Measurements from ENCODE around the gene FBF1. TPM values are rescaled to one million over a fixed set of nuclear protein-coding genes. Genes with fewer than 3 reads are reported as not detected.

FBF1 gene
- total RNA-seq, 1 experiment from 2014 or later = 8.3 TPM

- TF ChIP-seq CTCF (conservative IDR thresholded peaks at IDR 0.05) = no peak
- no peaks in the 10 kb centered on the region for H3K4me1 ChIP-seq (ENCODE audit: insufficient read depth, low read length)
- H3K36me3 Mint-ChIP-seq (ENCODE audit: insufficient read depth in 1 of 3, low read depth in 3 of 3) = peaks cover 3 to 22% (median 9%) of the 10 kb centered on the region in 3 experiments; a peak in 5 of 7 replicates
- no peak overlapping the region for H3K27ac ChIP-seq (ENCODE audit: insufficient read length, low read depth, low read length)
- no peak overlapping the region for H3K4ac ChIP-seq (ENCODE audit: low read depth, low read length)
- H3K4me3 Mint-ChIP-seq = no peak overlapping the region
- no peak overlapping the region for H4K8ac ChIP-seq (replicated peaks; ENCODE audit: insufficient read length, low read depth, low read length)
- DNase-seq = no peak
- H3K27me3 Mint-ChIP-seq (ENCODE audit: low read depth) = no peaks in the 10 kb centered on the region
- no CpG with 5 or more reads among the region's 4 CpGs for WGBS (ENCODE audit: extremely low coverage, insufficient read length, low lambda C conversion rate)
- H2BK15ac ChIP-seq (ENCODE audit: low read depth, low read length) = no peak overlapping the region
- no peak overlapping the region for H3K9ac ChIP-seq (ENCODE audit: extremely low read depth, insufficient read length, low read length)
- H3K14ac ChIP-seq (ENCODE audit: insufficient read depth, low read length) = no peak overlapping the region
- H3K23ac ChIP-seq (ENCODE audit: insufficient read length, low read depth, low read length) = no peak overlapping the region
- no peaks in the 10 kb centered on the region for H4K20me1 ChIP-seq (ENCODE audit: control insufficient read depth, insufficient read depth, insufficient read length)
- H4K5ac ChIP-seq (ENCODE audit: insufficient read length, low read depth, low read length) = no peak overlapping the region
- no peaks in the 10 kb centered on the region for H3K9me3 Mint-ChIP-seq
- no peak overlapping the region for H2BK120ac ChIP-seq (ENCODE audit: low read depth, low read length, poor library complexity, severe bottlenecking)
- no peak overlapping the region for H2AK5ac ChIP-seq (ENCODE audit: insufficient read length, low read length)
- no peak overlapping the region for H2BK5ac ChIP-seq (ENCODE audit: insufficient read length, low read length)
- no peak overlapping the region for H3K18ac ChIP-seq (ENCODE audit: insufficient read length, low read depth, low read length)
- H3T11ph ChIP-seq (ENCODE audit: low read length) = no peak overlapping the region
- no peak overlapping the region for H3K56ac ChIP-seq (ENCODE audit: insufficient read length, low read depth, low read length)
- no peaks in the 10 kb centered on the region for H3K23me2 ChIP-seq (ENCODE audit: insufficient read length, low read depth, low read length, poor library complexity, severe bottlenecking)
- H2AFZ ChIP-seq (ENCODE audit: low read length) = no peak overlapping the region
- no peaks in the 10 kb centered on the region for H3K79me1 ChIP-seq (ENCODE audit: insufficient read depth, low read depth, low read length, poor library complexity, severe bottlenecking)
- H3K4me1 Mint-ChIP-seq = no peaks in the 10 kb centered on the region
- H2BK12ac ChIP-seq (ENCODE audit: insufficient read length, low read depth, low read length) = no peak overlapping the region
- H3K79me2 ChIP-seq (ENCODE audit: insufficient read depth, low read length) = no peaks in the 10 kb centered on the region
- H3K27me3 ChIP-seq (ENCODE audit: insufficient read depth, low read length) = no peaks in the 10 kb centered on the region
- no peaks in the 10 kb centered on the region for H3K9me3 ChIP-seq (ENCODE audit: control insufficient read depth, low read depth, low read length)
- no peak overlapping the region for H4K91ac ChIP-seq (ENCODE audit: insufficient read length, low read depth, low read length)
- H3K27ac Mint-ChIP-seq = peak overlapping the region in 1 of 3 experiments; percentile 82; a peak in 2 of 7 replicates
- H2BK20ac ChIP-seq (ENCODE audit: low read depth, low read length, poor library complexity, severe bottlenecking) = no peak overlapping the region
- no peak overlapping the region for H3K4me2 ChIP-seq (ENCODE audit: insufficient read depth, insufficient read length, low read length)
Measured at GRCh38 chr17:75931062-75931461, 9.8 kb downstream of the FBF1 start.

All from H9 (cell line).